Body of pancreas (tissue), 4 donors: Measurements from ENCODE around the gene GRM4.

ENCODE experiments used
- CTCF ChIP-seq, 7 experiments: fragments of 450-650 bp in 4 of 7; fragments of 200-600 bp in 3 of 7; sonication (generic) in 3 of 7; IDR thresholded peaks; one replicate each; pipeline ENCODE4 v1.5.1; 2016 to 2019; ENCODE audit warnings: antibody characterized with exemption in 7 of 7
- POLR2A ChIP-seq, 3 donors: fragments of 450-650 bp; IDR thresholded peaks; one replicate each; pipeline ENCODE4 v1.6.1; 2016; ENCODE audit warnings: antibody characterized with exemption in 3 of 3, mild to moderate bottlenecking in 2 of 3

- no peak for TF ChIP-seq CTCF (IDR thresholded peaks at IDR 0.05)
- no peak for TF ChIP-seq POLR2A (IDR thresholded peaks at IDR 0.05)
Observed at GRCh38 chr6:34155471-34156300, 9.8 kb upstream of the GRM4 start.
